Stimulated activated naive CD8-positive, alpha-beta T cell treated with anti-CD3 and anti-CD28 coated beads, Interleukin-15, amount 100 ng/mL, for 72 hours (primary cell): ENCODE measurements around the gene NR2F1.

Source experiments
- ATAC-seq: fragments of 150-1000 bp; cut with Tn5 transposase; 2 replicates; pipeline ENCODE4 v1.10.0; 2021; ENCODE audit warnings: mild to moderate bottlenecking, moderate library complexity
- DNase-seq, 2 donors: peaks; one replicate each; pipeline ENCODE4 v3.0.0; 2021 to 2022
- H3K27ac Mint-ChIP-seq, 2 donors: one replicate each; pipeline ENCODE4 v1.8.0; 2022; ENCODE audit warnings: mild to moderate bottlenecking in 2 of 2, mixed read lengths in 2 of 2, moderate library complexity in 2 of 2
- H3K27me3 Mint-ChIP-seq: one replicate; pipeline ENCODE4 v1.8.0; 2022; ENCODE audit warnings: mixed read lengths
- H3K4me1 Mint-ChIP-seq: one replicate; pipeline ENCODE4 v1.8.0; 2022; ENCODE audit warnings: mild to moderate bottlenecking, mixed read lengths
- H3K4me3 Mint-ChIP-seq, 2 donors: one replicate each; pipeline ENCODE4 v1.8.0; 2022; ENCODE audit warnings: mild to moderate bottlenecking in 2 of 2, mixed read lengths in 2 of 2, moderate library complexity in 1 of 2
- H3K9me3 Mint-ChIP-seq, 2 donors: one replicate each; pipeline ENCODE4 v1.8.0; 2022; ENCODE audit warnings: mixed read lengths in 2 of 2

NR2F1 gene

DNA sequence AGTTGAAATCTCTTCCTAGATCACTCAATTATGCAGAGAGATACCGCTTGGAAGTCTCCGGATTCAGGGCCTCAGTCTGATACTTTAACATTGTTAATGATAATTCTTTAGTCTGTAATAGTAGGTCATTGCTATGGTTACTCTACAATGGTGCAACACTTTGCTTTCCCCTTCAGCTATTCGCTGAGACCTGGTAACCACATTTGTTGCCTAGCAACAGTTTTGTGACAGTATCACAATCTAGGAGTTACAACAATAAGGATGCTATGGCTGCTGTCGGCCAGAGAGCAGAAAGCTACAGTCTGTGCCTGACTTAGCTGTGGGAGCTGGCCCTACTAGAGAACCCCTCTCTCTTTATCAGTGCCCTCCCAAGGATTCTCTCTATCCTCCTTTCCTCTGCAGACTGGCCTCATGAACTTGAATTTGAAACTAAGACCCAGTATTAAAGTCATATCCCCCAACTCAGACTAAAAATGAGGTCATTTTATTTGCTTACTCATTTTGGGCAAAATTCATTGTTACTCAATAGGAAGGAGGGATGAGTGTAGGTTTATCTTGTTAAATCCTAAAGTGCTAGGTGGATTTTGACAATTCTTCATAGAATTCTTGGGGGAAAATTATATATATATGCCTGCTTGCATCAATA, 39.3 kb downstream of the NR2F1 start:
- H3K4me3 Mint-ChIP-seq: peak overlapping the region in 1 of 2 donors; percentile 99
- peaks cover 9% of the 10 kb centered on the region for H3K27me3 Mint-ChIP-seq
- peaks cover 0 to 4% of the 10 kb centered on the region in 2 donors for H3K9me3 Mint-ChIP-seq
- peaks cover 27% of the 10 kb centered on the region for H3K4me1 Mint-ChIP-seq
- peak overlapping the region in 1 of 2 donors; percentile 7 for H3K27ac Mint-ChIP-seq
- ATAC-seq (peak; percentile 57), DNase-seq (no peak)

DNA sequence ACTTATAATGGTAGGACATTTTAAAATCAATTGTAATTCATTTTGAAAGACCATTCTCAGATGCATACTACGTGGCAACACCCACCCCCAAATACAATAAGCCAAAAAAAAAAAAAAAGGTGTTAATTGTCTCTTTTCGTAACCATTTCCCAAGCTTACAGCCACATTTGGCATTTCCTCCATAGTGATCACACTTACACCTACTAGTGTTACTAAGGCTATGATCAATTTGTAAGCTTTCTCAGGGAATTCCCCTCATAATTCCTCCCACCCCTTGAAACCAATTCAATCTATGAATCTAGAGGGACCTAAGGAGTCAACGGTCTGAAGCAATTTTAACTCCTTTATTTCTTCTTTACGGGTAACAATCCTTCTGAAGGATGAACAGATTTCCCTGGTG, 40.1 kb downstream of the NR2F1 start:
- peaks cover 9% of the 10 kb centered on the region for H3K27me3 Mint-ChIP-seq
- DNase-seq (no peak), ATAC-seq (no peak)
- no peak overlapping the region for H3K4me3 Mint-ChIP-seq
- H3K4me1 Mint-ChIP-seq: peaks cover 27% of the 10 kb centered on the region
- peaks cover 0 to 4% of the 10 kb centered on the region in 2 donors for H3K9me3 Mint-ChIP-seq
- peak overlapping the region in 1 of 2 donors; percentile 77 for H3K27ac Mint-ChIP-seq

- no peak for DNase-seq
- Mint-ChIP-seq H3K4me3 (no peak overlapping the region), H3K4me1 (peaks cover 13% of the 10 kb centered on the region), H3K27me3 (no peaks in the 10 kb centered on the region), H3K27ac (no peak overlapping the region), H3K9me3 (peaks cover 0 to 4% of the 10 kb centered on the region in 2 donors)
- ATAC-seq: no peak
Measured at GRCh38 chr5:93626801-93627200, 43.8 kb downstream of the NR2F1 start.

DNA sequence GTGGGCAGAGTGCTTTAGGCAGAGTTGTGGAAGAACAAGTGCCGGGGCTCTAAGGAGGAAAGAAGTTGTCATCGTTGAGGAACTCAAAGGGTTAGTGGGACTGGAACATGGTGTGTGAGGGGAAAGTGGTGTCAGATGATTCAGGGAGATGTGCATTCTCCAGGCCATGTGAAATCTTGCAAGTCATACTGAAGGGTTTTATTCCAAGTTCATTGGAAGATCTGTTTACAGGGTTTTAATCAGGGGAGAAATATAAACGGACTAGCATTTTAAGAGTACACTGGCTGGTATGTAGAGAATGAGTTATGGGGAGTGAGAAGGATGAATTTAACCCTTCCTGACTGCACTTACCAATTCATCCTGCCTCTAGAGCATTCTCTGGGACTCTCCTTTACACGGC, 49.3 kb downstream of the NR2F1 start:
- H3K27ac Mint-ChIP-seq: peak overlapping the region in 1 of 2 donors; percentile 7
- H3K4me3 Mint-ChIP-seq: no peak overlapping the region
- DNase-seq: no peak
- H3K27me3 Mint-ChIP-seq: no peaks in the 10 kb centered on the region
- ATAC-seq: no peak
- peaks cover 0 to under 1% of the 10 kb centered on the region in 2 donors for H3K9me3 Mint-ChIP-seq
- H3K4me1 Mint-ChIP-seq: no peaks in the 10 kb centered on the region

GRCh38 chr5:93635991-93636390, 53.0 kb downstream of the NR2F1 start:
- Mint-ChIP-seq H3K27ac (peak overlapping the region in 1 of 2 donors; percentile 65), H3K9me3 (no peaks in the 10 kb centered on the region), H3K4me3 (no peak overlapping the region), H3K27me3 (no peaks in the 10 kb centered on the region), H3K4me1 (no peaks in the 10 kb centered on the region)
- no peak for ATAC-seq
- no peak for DNase-seq

DNA sequence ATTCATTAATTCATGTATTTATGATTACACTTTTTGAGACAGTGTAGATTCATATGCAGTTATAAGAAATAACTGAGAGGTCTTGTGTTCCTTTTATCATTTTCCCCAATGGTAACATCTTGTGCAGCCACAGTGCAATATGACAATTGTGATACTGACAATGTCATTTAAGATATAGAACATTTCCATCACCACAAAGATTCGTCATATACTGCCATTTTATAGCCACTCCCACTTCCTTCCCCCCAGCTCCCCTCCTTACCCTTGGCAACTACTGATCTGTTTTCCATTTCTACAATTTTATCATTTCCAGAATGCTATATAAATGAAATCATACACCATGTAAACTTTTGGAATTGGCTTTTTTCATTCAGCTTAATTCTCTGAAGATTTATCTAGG, 53.8 kb downstream of the NR2F1 start:
- DNase-seq (no peak), ATAC-seq (no peak)
- no peak overlapping the region for H3K4me3 Mint-ChIP-seq
- H3K9me3 Mint-ChIP-seq: no peaks in the 10 kb centered on the region
- H3K4me1 Mint-ChIP-seq: no peaks in the 10 kb centered on the region
- no peaks in the 10 kb centered on the region for H3K27me3 Mint-ChIP-seq
- H3K27ac Mint-ChIP-seq: peak overlapping the region in 1 of 2 donors; percentile 4

DNA sequence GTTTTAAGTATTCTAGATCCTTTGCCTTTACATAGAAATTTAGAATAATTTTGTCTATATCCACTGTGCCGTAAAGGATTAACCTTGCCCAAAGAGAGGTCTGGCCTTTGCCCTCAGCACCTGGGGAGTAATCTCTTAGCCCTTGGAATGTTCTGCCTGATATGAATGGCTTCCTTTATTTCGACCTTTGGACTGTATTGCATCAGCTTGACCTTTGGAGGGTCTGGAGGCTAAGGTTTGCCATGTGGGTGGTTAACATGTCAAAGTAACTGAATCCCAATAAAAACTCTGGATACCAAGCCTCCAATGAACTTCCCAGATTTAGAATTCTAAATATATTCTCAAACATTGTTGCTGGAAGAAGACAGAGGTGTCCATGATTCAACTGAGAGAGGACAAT, 54.7 kb downstream of the NR2F1 start:
- H3K4me3 Mint-ChIP-seq: no peak overlapping the region
- DNase-seq: no peak
- no peak overlapping the region for H3K27ac Mint-ChIP-seq
- H3K9me3 Mint-ChIP-seq: no peaks in the 10 kb centered on the region
- ATAC-seq: no peak
- no peaks in the 10 kb centered on the region for H3K27me3 Mint-ChIP-seq
- H3K4me1 Mint-ChIP-seq: no peaks in the 10 kb centered on the region

DNA sequence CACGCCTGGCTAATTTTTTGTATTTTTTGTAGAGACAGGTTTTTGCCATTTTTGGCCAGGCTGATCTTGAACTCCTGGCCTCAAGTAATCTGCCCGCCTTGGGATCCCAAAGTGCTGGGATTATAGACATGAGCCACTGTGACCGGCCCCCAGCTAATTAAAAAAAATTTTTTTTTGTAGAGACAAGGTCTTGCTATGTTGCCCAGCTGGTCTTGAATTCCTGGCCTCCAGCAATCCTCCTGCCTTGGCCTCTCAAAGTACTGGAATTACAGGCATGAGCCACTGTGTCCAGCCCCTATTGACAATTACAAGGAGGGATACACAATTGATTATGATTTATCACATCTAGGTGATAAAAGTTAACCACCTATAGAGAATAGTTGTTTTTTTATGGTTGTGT, 59.5 kb downstream of the NR2F1 start:
- Mint-ChIP-seq H3K27me3 (no peaks in the 10 kb centered on the region), H3K9me3 (no peaks in the 10 kb centered on the region), H3K27ac (no peak overlapping the region), H3K4me3 (no peak overlapping the region), H3K4me1 (no peaks in the 10 kb centered on the region)
- no peak for ATAC-seq
- DNase-seq: no peak
